GM21360 (cell line): ENCODE data around the gene VASN.

Source experiments
- ATAC-seq: cut with Tn5 transposase; IDR thresholded peaks from one replicate; pipeline ENCODE4 v1.9.1; 2021; ENCODE audit warnings: mild to moderate bottlenecking, moderate library complexity; ENCODE audit not compliant: unreplicated experiment

The VASN gene

DNA sequence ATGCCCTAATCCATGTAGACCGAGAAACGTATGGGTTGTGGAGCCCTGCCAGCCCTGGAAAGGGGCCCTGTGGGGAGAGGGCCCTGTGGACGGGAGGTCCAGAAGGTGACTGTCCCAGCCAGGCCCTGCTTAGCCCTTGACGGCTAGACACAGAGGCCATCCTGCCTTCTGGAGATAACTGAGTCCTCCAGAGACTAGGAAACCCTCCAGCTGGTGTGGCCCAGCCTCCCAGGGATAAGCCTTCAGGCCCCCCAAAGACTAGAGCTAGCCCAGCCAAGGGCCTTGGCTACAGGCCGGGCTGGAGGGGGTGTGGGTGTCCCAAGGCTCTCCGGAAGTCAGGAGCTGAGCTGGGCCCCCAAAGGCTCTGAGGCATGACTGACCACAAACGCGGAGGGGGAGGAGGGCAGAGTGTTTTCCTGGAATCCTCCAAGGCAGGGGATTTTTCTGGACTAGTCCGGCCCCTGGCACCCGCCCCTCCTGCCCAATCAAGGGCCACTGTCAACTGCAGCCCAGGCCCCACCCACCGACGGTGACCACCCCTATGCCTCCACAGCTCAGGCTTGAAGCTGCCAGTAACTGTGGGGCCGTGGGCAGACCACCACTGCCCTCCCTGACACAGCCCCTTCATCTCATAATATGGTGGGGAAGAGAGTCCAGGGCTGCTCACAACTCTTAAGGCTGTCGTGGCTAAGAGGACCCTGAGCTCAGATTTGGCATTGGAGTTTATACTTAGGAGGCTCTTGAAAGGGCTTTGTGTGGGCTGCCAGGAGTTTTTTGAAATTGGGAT is 885 bp upstream of the VASN start:
- ATAC-seq: no peak

DNA sequence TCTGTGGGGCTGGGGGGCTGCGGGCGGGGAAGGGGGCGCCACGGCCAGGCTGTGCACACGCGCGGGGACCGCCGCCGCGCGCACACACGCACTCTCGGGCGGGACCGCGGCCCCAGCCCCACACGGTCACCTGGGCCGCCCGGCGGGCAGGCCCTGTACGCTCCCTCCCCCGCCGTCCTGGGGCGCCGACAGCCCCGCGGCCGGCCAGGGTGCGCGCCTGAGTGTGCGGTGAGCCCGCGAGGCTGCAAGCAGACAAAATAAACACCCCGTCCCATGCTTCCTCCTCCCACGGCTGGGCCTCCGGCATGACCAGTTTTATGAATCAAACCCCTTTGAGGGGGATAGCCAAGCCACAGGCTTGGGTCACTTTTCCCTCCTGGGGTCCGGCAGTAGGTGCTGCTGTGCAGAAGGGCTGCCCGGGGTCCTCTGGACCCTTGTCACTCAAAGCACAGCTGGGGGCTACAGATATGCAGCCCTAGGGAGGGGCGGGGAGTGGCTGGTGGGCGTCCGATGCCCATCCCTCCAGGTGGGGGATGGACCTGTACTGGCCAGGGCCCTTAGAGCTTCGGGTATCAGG is 441 bp downstream of the VASN start:
- no peak for ATAC-seq

DNA sequence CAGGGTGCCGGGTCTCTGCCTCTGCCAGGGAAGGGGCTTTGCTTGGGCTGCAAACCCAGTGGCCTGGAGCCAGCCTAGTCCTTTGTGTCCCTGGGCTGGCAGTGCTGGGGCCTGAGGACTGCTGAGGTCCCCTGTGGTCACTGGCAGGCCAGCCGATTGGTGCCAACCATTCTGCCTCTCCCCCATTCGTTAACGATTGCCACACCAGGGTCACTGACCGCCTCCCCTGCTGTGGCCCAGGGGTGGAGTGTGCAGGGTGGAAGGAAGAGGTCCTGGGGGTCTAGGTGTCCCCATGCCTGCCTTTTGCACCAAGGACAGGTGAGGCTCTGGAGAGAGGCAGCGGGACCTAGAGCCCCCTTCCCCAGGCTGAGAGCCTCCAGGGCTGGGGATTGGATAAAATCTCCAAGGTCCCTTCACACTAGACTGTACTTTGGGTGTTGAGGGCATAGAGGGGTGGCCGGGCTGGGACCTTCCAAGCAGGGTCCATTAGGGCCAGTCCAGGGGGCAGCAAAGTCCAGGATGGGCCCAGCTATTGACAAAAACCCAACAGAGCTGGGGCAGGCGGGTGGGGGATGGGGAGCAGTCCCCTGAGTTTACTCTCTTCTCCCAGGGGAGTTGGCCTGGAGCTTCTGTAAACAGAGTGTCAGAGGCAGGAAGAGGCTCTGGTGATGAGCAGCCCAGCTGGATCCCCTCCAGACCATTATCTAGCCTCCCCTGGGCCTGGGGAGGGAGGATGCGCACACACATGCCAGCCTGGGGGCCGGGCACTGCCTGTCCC is 1.1 kb downstream of the VASN start:
- no peak for ATAC-seq

- ATAC-seq: no peak
Measured at GRCh38 chr16:4373356-4373908, 1.8 kb downstream of the VASN start.

- no peak for ATAC-seq
Measured at GRCh38 chr16:4373909-4374742, 2.5 kb downstream of the VASN start.

GRCh38 chr16:4375717-4376116 is 4.1 kb downstream of the VASN start:
- ATAC-seq: no peak

DNA sequence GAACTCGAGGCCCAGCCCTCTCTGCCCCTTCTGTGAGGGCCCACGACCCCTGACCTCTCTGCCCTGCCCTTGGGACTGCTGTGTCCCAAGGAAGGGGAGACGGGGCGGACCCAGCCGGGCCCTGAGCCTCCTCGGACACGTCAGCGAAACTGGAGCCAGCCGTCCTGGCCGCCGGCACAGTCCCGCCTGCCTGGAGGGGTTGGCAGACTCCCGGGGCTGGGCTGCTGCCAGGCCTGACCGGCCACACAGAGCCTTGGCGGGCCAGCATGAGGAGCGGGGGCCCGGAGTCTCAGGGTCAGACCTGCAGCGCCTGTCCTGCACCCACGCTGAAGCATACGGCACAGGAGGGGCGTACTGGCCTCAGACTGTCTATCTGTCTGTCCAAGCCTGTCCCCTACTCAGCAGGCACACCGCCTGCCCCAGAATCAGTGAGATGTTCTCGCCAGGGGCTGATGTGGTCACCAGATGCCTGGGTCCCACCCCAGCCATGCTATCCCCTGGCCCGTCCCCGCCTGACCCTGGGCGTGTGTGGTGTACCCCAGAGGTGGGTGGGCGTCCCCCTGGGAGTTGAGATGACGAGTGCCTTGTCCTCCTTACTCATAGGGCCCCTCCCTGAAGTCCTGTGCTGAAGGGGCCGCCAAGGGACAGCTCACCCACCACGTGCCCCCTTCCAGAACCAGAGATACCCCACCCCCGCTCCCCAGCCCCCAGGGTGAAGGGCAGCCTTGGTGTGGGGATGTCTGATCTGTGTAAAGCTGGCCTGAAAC is 4.7 kb downstream of the VASN start:
- ATAC-seq: no peak

- no peak for ATAC-seq
Measured at GRCh38 chr16:4376893-4377572, 5.4 kb downstream of the VASN start.

- ATAC-seq: no peak
Measured at GRCh38 chr16:4377573-4378154, 6.0 kb downstream of the VASN start.

DNA sequence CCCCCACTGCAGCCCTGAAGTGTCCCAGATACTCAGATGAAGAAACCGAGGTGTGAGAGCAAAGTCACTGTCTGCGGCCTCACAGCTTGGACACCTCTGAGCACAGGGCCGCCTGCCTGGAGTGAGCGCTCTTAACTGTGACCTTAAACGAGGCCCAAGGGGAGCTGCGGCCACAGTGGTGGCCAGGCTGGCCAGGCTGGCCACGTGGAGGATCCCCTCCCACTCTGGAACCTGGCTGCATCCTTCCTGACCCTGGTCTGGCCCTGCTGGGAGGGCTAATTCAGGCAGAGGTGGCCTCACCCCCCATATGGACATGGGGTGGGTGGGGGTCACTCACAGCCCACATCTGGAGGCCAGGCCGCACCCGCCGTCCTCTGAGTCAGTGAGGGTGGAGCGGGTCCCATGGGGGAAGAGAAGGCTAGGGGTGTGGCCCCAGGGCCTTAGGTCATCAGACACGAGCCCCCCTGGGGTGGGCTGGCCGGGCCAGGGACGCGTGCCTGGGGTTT is 6.6 kb downstream of the VASN start:
- no peak for ATAC-seq

GRCh38 chr16:4378999-4379690 is 7.5 kb downstream of the VASN start:
- no peak for ATAC-seq

DNA sequence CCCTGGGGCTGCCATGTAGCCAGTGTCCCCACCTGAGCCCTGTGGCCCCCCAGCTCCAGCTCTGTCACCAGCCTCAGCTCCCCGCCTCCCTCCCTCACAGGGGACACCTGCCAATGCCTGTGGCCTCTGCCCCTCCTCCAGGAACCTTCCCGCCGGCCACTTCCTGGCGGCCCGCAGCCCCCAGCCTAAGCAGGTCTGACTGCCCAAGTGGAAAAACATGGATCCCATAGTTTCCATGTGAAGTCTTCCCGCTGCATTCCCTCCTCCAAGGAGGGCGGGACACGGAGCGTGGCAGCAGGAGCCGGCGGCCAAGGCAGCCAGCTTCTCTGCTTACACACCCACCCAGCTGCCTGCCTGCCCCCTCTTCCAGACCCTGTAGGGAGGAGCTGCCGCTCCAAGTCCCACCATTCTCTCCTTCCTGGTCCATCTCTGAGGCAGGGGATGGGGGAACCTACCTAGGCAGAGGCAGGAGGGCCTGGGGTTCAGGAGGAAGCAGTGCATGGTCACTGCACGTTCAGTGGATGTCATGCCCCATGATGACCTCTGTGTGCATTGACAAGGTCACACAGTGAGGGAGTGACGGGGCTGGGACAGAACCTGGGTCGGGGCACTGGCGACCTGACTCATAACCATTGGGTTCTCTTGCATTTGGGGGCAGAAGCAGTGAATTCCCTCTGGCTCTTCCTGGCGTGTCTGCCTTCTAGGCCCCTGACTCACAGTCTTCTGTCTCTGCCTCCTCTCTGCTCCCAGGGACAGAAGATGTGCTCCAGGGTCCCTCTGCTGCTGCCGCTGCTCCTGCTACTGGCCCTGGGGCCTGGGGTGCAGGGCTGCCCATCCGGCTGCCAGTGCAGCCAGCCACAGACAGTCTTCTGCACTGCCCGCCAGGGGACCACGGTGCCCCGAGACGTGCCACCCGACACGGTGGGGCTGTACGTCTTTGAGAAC is 8.7 kb downstream of the VASN start:
- no peak for ATAC-seq

GRCh38 chr16:4381072-4381934 is 9.7 kb downstream of the VASN start:
- ATAC-seq: no peak

DNA sequence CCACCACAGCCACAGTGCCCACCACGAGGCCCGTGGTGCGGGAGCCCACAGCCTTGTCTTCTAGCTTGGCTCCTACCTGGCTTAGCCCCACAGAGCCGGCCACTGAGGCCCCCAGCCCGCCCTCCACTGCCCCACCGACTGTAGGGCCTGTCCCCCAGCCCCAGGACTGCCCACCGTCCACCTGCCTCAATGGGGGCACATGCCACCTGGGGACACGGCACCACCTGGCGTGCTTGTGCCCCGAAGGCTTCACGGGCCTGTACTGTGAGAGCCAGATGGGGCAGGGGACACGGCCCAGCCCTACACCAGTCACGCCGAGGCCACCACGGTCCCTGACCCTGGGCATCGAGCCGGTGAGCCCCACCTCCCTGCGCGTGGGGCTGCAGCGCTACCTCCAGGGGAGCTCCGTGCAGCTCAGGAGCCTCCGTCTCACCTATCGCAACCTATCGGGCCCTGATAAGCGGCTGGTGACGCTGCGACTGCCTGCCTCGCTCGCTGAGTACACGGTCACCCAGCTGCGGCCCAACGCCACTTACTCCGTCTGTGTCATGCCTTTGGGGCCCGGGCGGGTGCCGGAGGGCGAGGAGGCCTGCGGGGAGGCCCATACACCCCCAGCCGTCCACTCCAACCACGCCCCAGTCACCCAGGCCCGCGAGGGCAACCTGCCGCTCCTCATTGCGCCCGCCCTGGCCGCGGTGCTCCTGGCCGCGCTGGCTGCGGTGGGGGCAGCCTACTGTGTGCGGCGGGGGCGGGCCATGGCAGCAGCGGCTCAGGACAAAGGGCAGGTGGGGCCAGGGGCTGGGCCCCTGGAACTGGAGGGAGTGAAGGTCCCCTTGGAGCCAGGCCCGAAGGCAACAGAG is 10.5 kb downstream of the VASN start:
- no peak for ATAC-seq

DNA sequence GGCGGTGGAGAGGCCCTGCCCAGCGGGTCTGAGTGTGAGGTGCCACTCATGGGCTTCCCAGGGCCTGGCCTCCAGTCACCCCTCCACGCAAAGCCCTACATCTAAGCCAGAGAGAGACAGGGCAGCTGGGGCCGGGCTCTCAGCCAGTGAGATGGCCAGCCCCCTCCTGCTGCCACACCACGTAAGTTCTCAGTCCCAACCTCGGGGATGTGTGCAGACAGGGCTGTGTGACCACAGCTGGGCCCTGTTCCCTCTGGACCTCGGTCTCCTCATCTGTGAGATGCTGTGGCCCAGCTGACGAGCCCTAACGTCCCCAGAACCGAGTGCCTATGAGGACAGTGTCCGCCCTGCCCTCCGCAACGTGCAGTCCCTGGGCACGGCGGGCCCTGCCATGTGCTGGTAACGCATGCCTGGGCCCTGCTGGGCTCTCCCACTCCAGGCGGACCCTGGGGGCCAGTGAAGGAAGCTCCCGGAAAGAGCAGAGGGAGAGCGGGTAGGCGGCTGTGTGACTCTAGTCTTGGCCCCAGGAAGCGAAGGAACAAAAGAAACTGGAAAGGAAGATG is 11.2 kb downstream of the VASN start:
- ATAC-seq: no peak
